Measurements from ENCODE around the gene UBL7. TPM values are rescaled to one million over a fixed set of nuclear protein-coding genes. Genes with fewer than 3 reads are reported as not detected.

Gene UBL7
- total and polyA plus RNA-seq, 10 of the 15 experiments (the other 5 are each of a cell fraction or from before 2014, with no cell fraction given), result 25.9 to 145 (median 90.1) TPM

DNA sequence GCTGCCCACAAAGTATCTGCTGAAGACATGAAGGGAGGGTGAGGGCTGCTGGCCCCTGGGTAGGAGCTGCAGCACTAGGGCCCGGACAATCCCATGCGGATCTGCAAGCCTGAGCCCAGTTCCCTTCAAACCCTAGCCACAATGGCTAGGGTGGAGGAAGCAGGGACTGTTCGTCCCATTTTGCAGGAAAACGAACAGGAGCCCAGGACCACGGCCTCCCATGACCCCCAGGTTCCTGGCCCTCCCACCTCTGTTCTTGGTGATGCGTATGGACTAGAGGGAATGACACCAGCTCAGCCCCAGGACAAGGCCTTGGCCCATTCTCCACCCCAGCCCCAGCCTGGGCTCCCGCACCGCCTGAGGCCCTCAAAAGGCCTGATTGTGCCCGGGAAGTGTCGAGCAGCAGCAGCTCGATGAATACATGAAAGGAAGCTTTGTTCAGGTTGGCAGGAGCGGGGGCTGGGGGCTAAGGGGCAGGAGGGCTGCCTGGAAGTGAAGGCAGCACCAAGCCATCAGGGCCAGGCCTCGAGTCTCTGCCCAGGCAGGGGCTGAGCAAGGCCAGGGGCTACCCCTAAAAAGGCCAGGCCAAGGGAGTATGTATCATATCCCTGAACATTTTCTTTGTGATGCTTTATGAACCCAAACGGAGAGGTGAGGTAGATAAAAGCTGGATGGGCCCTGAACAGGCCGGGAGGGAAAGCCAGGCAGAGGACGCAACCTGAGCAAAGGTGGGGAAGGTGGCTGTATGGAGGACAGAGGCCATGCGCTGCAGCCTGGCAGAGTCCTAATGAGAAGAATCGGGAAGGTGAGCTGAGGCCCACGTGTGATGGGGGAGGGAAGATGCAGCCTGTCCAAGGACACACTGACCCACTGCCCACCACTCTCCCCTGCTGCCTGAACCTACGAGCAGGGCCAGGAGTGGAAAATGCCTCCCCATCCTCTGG lies 39.4 kb downstream of the UBL7 start:
- Histone ChIP-seq H3K9ac (ENCODE audit: control insufficient read depth, insufficient read depth, low read length) (peak overlapping the region; percentile 59), H2AFZ (ENCODE audit: control insufficient read depth, low read depth, low read length) (no peak overlapping the region), H3K4me1 (ENCODE audit: control insufficient read depth, insufficient read depth, low read length) (peaks cover 68% of the 10 kb centered on the region), H3K9me3 (replicated peaks; ENCODE audit: control insufficient read depth, insufficient read depth, low read length) (no peaks in the 10 kb centered on the region), H3K79me2 (ENCODE audit: control insufficient read depth, insufficient read depth, low read length) (peaks cover 100% of the 10 kb centered on the region), H3K36me3 (ENCODE audit: control insufficient read depth in 2 of 2, insufficient read depth in 2 of 2, low read length in 1 of 2) (peaks cover 33 to 42% of the 10 kb centered on the region in 2 experiments), H3K27ac (ENCODE audit: control insufficient read depth, insufficient read depth) (peak overlapping the region; percentile 49), H3K27me3 (replicated peaks in 1 of 2; ENCODE audit: control insufficient read depth in 2 of 2, insufficient read depth in 2 of 2, low read length in 1 of 2) (no peaks in the 10 kb centered on the region), H3K4me3 (peak overlapping the region; percentile 98), H4K20me1 (ENCODE audit: control insufficient read depth, insufficient read depth) (peaks cover 41% of the 10 kb centered on the region), H3K4me2 (ENCODE audit: control insufficient read depth, insufficient read depth) (peak overlapping the region; percentile 97)
- POLR2A ChIA-PET, result interaction anchor here (0.6 to 16.6 kb wide), 6 partner anchors 9 to 37 kb away, joined by 3 to 325 read pairs (median 4); no protein-coding TSS in a partner anchor
- in situ Hi-C loops (cut with MboI) (no loop called here), intact Hi-C loops (cut with micrococcal nuclease; ENCODE audit: unreplicated experiment) (no loop called here)
- SMC1A ChIA-PET (ENCODE audit: uncharacterized antibody, unreplicated experiment), result interaction anchor here (1.6 to 9.3 kb wide), 3 partner anchors 10 to 39 kb away, joined by 6 to 82 read pairs (median 6); no protein-coding TSS in a partner anchor
- no peak for ATAC-seq
- WGBS (ENCODE audit: insufficient coverage, insufficient replicate concordance, low lambda C conversion rate, missing lambda C conversion rate), result 45% methylated on average over 20 of the region's 20 CpGs
- CTCF ChIA-PET, result interaction anchor here (1.0 to 16.9 kb wide), 4 partner anchors 13 to 37 kb away, joined by 3 to 187 read pairs (median 6); no protein-coding TSS in a partner anchor
- no TSS peak for BruUV-seq (replicated peaks)
- RAD21 ChIA-PET (ENCODE audit: unreplicated experiment), result interaction anchor here (0.6 to 24.4 kb wide), 7 partner anchors 7 to 125 kb away, joined by 3 to 496 read pairs (median 5); partner anchors contain the start of gene UBL7
- DNase-seq (ENCODE audit: low read depth, low spot score), result no peak
- FAIRE-seq, result peak; percentile 47
- TF ChIP-seq, protein P1, sequence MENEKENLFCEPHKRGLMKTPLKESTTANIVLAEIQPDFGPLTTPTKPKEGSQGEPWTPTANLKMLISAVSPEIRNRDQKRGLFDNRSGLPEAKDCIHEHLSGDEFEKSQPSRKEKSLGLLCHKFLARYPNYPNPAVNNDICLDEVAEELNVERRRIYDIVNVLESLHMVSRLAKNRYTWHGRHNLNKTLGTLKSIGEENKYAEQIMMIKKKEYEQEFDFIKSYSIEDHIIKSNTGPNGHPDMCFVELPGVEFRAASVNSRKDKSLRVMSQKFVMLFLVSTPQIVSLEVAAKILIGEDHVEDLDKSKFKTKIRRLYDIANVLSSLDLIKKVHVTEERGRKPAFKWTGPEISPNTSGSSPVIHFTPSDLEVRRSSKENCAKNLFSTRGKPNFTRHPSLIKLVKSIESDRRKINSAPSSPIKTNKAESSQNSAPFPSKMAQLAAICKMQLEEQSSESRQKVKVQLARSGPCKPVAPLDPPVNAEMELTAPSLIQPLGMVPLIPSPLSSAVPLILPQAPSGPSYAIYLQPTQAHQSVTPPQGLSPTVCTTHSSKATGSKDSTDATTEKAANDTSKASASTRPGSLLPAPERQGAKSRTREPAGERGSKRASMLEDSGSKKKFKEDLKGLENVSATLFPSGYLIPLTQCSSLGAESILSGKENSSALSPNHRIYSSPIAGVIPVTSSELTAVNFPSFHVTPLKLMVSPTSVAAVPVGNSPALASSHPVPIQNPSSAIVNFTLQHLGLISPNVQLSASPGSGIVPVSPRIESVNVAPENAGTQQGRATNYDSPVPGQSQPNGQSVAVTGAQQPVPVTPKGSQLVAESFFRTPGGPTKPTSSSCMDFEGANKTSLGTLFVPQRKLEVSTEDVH (IDR thresholded peaks at IDR 0.05; ENCODE audit: low read depth, partially characterized antibody), result no peak
- TF ChIP-seq POLR2AphosphoS5 (IDR thresholded peaks at IDR 0.05; ENCODE audit: low read length) (peak; percentile 57; the same call in 1 of the 2 replicates), ATF7 (IDR thresholded peaks at IDR 0.05; ENCODE audit: low read depth) (no peak), ZZZ3 (IDR thresholded peaks at IDR 0.05; ENCODE audit: control insufficient read depth, insufficient read length, low read depth) (no peak), RAD51 (IDR thresholded peaks at IDR 0.05) (no peak), POLR2A (IDR thresholded peaks at IDR 0.05; ENCODE audit: low read depth, low read length) (peak; percentile 7)
- TF ChIP-seq, protein P2, sequence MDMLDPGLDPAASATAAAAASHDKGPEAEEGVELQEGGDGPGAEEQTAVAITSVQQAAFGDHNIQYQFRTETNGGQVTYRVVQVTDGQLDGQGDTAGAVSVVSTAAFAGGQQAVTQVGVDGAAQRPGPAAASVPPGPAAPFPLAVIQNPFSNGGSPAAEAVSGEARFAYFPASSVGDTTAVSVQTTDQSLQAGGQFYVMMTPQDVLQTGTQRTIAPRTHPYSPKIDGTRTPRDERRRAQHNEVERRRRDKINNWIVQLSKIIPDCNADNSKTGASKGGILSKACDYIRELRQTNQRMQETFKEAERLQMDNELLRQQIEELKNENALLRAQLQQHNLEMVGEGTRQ (IDR thresholded peaks at IDR 0.05; ENCODE audit: borderline replicate concordance, low read depth, low read length), result no peak

All from GM12878 (cell line).